Forelimb muscle (tissue), 1 donor: Measurements from ENCODE around the gene NTSR2. TPM values are rescaled to one million over a fixed set of nuclear protein-coding genes. Genes with fewer than 3 reads are reported as not detected.

ENCODE experiments used
- DNase-seq: peaks from one replicate; pipeline ENCODE4 v3.0.0-alpha.2; 2013; ENCODE audit warnings: low read depth
- polyA plus RNA-seq: library from polyadenylated mRNA; unstranded; fragments of 120-200 nt; gene quantifications from one replicate; pipeline ENCODE4 v1.2.1, GENCODE V29; 2013; ENCODE audit not compliant: insufficient read length

The NTSR2 gene
- polyA plus RNA-seq, 1 donor = not detected

GRCh38 chr2:11699686-11700670, 30.0 kb upstream of the NTSR2 start:
- DNase-seq = no peak

GRCh38 chr2:11698009-11698922, 28.3 kb upstream of the NTSR2 start:
- DNase-seq = no peak

- DNase-seq = no peak
These were observed 27.3 kb upstream of the NTSR2 start for GRCh38 chr2:11697103-11697871.

- no peak for DNase-seq
These were observed 26.7 kb upstream of the NTSR2 start for GRCh38 chr2:11696736-11697102.

DNA sequence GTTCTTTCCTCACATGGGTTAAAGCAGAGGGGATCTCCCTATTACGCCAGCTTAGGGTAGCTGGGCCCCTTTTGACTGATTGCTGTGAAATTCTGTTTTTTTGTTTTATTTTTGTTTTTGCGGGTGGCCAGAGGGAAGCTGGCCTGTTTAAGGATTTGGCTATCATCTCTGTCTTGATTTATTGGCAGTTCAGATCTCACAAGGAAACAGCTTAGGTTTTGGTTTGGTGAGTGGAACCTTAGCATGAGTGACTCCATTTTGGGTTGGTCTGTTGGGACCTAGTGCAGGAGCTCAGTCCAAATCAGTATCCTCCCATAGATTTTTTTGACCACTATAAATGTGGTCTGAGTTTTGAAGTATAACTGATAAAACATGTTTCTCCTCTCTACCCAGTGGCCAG, 25.6 kb upstream of the NTSR2 start:
- DNase-seq = no peak

DNA sequence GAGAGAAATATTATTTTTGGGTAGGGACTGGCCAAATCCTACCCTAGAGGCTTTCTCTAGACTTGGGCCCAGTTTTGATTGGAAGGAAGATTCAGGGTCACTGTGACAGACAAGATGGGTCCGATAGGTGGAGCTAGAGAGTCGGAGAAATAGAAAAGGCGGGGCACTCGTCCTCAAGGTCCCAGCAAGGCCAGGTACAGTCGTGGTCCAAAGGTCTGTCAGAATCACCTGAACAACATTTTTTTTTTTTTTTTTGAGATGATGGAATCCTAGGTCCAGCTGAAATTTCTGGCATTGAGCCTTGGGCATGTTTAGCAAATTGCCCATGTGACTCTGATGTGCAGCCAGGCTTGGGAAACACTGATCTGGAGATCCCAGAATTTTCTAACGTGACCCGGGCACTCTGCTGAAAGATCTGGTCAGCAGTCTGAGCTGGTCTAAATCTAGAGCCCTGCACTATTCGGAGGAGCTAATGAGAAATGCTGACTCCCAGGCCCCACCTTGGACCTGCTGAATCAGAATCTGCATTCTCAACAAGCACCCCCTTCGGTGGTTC, 23.0 kb upstream of the NTSR2 start:
- no peak for DNase-seq

- DNase-seq = no peak
These were observed 21.2 kb upstream of the NTSR2 start for GRCh38 chr2:11691076-11691660.

GRCh38 chr2:11688222-11689069, 18.5 kb upstream of the NTSR2 start:
- no peak for DNase-seq

DNA sequence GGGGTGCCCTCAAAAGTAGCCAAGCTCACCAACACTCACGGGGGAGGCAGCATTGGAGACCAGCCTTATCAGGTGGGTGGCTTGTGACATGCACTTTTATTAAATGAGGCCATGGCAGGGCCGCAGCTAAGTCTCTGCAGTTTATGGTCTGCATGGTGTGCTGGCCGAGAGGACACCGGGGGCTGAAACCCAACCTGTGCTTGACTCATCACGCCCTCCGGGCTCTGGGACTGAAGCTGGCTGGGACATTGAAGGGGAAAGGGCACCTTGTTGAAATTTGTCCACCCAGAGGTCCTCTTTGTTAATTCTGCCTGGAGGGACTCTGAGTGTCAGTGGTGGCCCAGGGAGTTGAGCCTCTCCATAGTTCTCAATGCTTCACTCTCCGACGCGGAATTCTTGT, 17.7 kb upstream of the NTSR2 start:
- DNase-seq = no peak

GRCh38 chr2:11685906-11686470, 16.0 kb upstream of the NTSR2 start:
- no peak for DNase-seq

GRCh38 chr2:11684894-11685460, 15.0 kb upstream of the NTSR2 start:
- DNase-seq = no peak

DNA sequence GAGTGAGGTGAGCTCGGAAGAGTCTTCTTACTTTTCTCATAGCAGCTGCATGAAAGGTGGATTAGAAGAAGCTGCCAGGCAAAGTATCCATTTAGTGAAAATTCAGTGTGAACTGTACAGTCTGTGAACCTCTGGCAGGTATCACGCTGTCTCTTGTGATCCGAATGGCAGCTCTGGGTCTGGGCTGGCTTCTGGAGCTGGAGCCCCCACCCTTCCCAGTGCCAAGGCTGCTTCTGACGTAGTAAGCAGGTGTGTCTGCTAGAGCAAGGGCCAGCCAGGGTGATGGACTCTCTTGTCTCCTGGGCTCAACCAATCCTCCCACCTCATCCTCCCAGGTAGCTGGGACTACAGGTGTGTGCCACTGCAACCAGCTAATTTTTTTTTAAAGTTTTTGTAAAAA, 14.0 kb upstream of the NTSR2 start:
- DNase-seq = no peak

DNA sequence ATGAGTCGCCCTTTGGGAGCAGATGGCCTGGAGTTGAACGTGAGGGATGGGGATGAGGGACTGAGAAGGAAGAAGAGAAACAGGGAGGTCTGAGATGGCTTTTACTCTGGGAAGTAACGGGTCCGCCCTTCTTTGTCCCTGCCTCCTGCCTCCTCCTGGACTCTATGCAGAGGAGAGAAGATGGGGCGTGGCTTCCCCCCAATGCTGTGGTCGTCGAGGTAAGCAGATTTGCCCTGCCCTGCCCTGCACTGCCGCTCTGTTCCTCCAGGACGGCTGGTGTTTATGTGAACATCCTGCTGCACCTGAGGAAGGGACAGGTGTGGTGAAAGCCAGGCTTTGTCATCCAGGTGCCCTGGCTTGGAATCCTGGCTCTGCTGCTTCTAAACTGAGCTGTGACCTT, 13.5 kb upstream of the NTSR2 start:
- no peak for DNase-seq

- no peak for DNase-seq
These were observed 12.6 kb upstream of the NTSR2 start for GRCh38 chr2:11682590-11682915.

GRCh38 chr2:11681722-11682589, 12.0 kb upstream of the NTSR2 start:
- DNase-seq = no peak

- DNase-seq = no peak
These were observed 11.1 kb upstream of the NTSR2 start for GRCh38 chr2:11680901-11681721.

DNA sequence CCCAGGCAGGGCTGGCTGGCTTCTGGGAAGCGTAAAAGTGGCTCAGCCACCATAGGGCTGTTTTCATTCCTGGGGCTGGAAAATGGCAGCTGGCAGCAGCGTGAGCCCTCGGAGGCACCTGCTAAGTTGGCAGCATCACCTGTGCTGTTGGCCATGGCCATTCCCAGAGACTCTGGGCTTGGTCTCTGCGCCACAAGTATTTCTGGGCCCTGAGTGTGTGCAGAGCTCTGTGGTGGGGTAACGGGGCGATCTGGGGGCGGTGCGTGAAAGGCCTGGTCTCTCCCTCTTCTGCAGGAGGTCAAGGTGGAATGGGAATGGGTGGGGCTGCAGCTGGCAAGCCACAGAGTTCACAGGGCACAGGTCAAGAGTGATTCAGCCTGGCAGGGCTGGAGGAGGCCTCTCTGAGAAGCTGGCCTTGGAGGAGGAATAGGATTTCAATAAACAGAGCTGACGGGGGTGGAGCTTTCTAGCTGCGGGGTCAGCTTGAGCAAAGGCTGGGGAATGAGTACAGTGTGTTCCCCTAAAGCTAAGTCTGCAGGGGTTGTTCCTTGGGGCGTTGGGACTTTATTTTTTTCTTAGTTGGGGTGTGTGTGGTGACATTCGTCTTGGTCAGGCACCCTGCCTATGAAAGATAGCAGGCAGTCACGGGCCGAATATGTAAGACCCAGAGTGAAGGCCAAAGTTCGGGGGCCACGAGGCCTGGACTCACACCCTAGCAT, 10.3 kb upstream of the NTSR2 start:
- DNase-seq = no peak
